WTC11 (cell line): ENCODE measurements around the gene TMEFF1. TPM values are rescaled to one million over a fixed set of nuclear protein-coding genes. Genes with fewer than 3 reads are reported as not detected.

Experiments
- ATAC-seq: fragments of 200-7000 bp; cut with Tn5 transposase; 2 replicates; pipeline ENCODE4 v1.10.0; 2021; ENCODE audit warnings: mild to moderate bottlenecking, moderate library complexity
- CTCF ChIA-PET: fragments of 300-600 bp; sonication (Branson Sonifier 250); formaldehyde crosslinking; loops from one replicate; lab custom pipeline; 2021; ENCODE audit warnings: antibody characterized with exemption; lab: Charles Lee
- POLR2A ChIA-PET: fragments of 350-600 bp; sonication (Branson Sonifier 250); formaldehyde crosslinking; loops from one replicate; lab custom pipeline; 2021; ENCODE audit warnings: antibody characterized with exemption; lab: Charles Lee
- DNase-seq: peaks from one replicate; pipeline ENCODE4 v3.0.0; 2021; ENCODE audit warnings: low spot score
- H3K27ac Mint-ChIP-seq: 2 replicates; pipeline ENCODE4 v1.8.0; 2021; ENCODE audit warnings: mixed read lengths
- H3K27me3 Mint-ChIP-seq: 2 replicates; pipeline ENCODE4 v1.8.0; 2021; ENCODE audit warnings: low read depth, mild to moderate bottlenecking, moderate library complexity, mixed read lengths
- H3K36me3 Mint-ChIP-seq: 2 replicates; pipeline ENCODE4 v1.8.0; 2021; ENCODE audit warnings: mixed read lengths
- H3K4me1 Mint-ChIP-seq: 2 replicates; pipeline ENCODE4 v1.8.0; 2022; ENCODE audit warnings: mixed read lengths
- H3K4me3 Mint-ChIP-seq: 2 replicates; pipeline ENCODE4 v1.8.0; 2021; ENCODE audit warnings: mild to moderate bottlenecking, moderate library complexity, mixed read lengths
- H3K9me3 Mint-ChIP-seq: 2 replicates; pipeline ENCODE4 v1.8.0; 2021; ENCODE audit warnings: mixed read lengths
- AFF4 ChIP-seq: sonication (generic); formaldehyde crosslinking; IDR thresholded peaks from 2 replicates; pipeline ENCODE4 v1.8.1; 2023; ENCODE audit warnings: mild to moderate bottlenecking, missing genetic modification reagents, borderline replicate concordance
- AR ChIP-seq: fragments of 250-450 bp; sonication (Bioruptor Pico); IDR thresholded peaks from 2 replicates; pipeline ENCODE4 v1.9.0; 2021; ENCODE audit warnings: mild to moderate bottlenecking
- ATF3 ChIP-seq: sonication (generic); formaldehyde crosslinking; conservative IDR thresholded peaks from 2 replicates; pipeline ENCODE4 v1.8.1; 2022; ENCODE audit warnings: mild to moderate bottlenecking, missing genetic modification reagents
- ATF6 ChIP-seq: sonication (generic); formaldehyde crosslinking; IDR thresholded peaks from 2 replicates; pipeline ENCODE4 v1.8.1; 2023; ENCODE audit warnings: mild to moderate bottlenecking, missing genetic modification reagents
- E2F1 ChIP-seq: sonication (generic); formaldehyde crosslinking; IDR thresholded peaks from 2 replicates; pipeline ENCODE4 v1.8.0; 2022; ENCODE audit warnings: mild to moderate bottlenecking, missing genetic modification reagents
- ETV6 ChIP-seq: sonication (generic); formaldehyde crosslinking; IDR thresholded peaks from 2 replicates; pipeline ENCODE4 v1.8.1; 2022; ENCODE audit warnings: mild to moderate bottlenecking, missing genetic modification reagents
- GABPB1 ChIP-seq: sonication (generic); formaldehyde crosslinking; IDR thresholded peaks from 2 replicates; pipeline ENCODE4 v1.8.1; 2023; ENCODE audit warnings: mild to moderate bottlenecking, missing genetic modification reagents
- IRF1 ChIP-seq: sonication (generic); formaldehyde crosslinking; IDR thresholded peaks from 2 replicates; pipeline ENCODE4 v1.8.0; 2023; ENCODE audit warnings: missing genetic modification reagents
- JAZF1 ChIP-seq: fragments of 250-450 bp; sonication (Bioruptor Pico); IDR thresholded peaks from 2 replicates; pipeline ENCODE4 v1.9.0; 2021; ENCODE audit warnings: moderate library complexity, mild to moderate bottlenecking, inconsistent platforms
- NFYB ChIP-seq: sonication (generic); formaldehyde crosslinking; conservative IDR thresholded peaks from 2 replicates; pipeline ENCODE4 v1.8.0; 2022; ENCODE audit warnings: low read depth, missing genetic modification reagents
- NR1H2 ChIP-seq: sonication (generic); formaldehyde crosslinking; IDR thresholded peaks from 2 replicates; pipeline ENCODE4 v1.9.0; 2021; ENCODE audit warnings: mild to moderate bottlenecking, moderate library complexity, missing genetic modification reagents
- NR2C2 ChIP-seq: sonication (generic); formaldehyde crosslinking; IDR thresholded peaks from 2 replicates; pipeline ENCODE4 v1.8.0; 2022; ENCODE audit warnings: mild to moderate bottlenecking, missing genetic modification reagents
- SMAD3 ChIP-seq: sonication (generic); formaldehyde crosslinking; IDR thresholded peaks from 2 replicates; pipeline ENCODE4 v1.8.0; 2022; ENCODE audit warnings: missing genetic modification reagents, mild to moderate bottlenecking, borderline replicate concordance
- TCF7 ChIP-seq: sonication (generic); formaldehyde crosslinking; IDR thresholded peaks from 2 replicates; pipeline ENCODE4 v1.8.0; 2022; ENCODE audit warnings: mild to moderate bottlenecking, low read depth, missing genetic modification reagents, moderate library complexity
- ZNF219 ChIP-seq: sonication (generic); formaldehyde crosslinking; IDR thresholded peaks from 2 replicates; pipeline ENCODE4 v1.8.0; 2023; ENCODE audit warnings: missing genetic modification reagents, mild to moderate bottlenecking, borderline replicate concordance
- ZNF232 ChIP-seq: sonication (generic); formaldehyde crosslinking; IDR thresholded peaks from 2 replicates; pipeline ENCODE4 v1.8.0; 2022; ENCODE audit warnings: mild to moderate bottlenecking, missing genetic modification reagents
- ZNF263 ChIP-seq: sonication (generic); formaldehyde crosslinking; IDR thresholded peaks from 2 replicates; pipeline ENCODE4 v1.8.1; 2022; ENCODE audit warnings: low read depth, mild to moderate bottlenecking, moderate library complexity, missing genetic modification reagents
- ZNF281 ChIP-seq: sonication (generic); formaldehyde crosslinking; IDR thresholded peaks from 2 replicates; pipeline ENCODE4 v1.8.0; 2023; ENCODE audit warnings: mild to moderate bottlenecking, missing genetic modification reagents
- ZNF317 ChIP-seq: sonication (generic); formaldehyde crosslinking; IDR thresholded peaks from 2 replicates; pipeline ENCODE4 v1.8.1; 2023; ENCODE audit warnings: low read depth, mild to moderate bottlenecking, moderate library complexity, missing genetic modification reagents, borderline replicate concordance
- ZNF416 ChIP-seq: fragments of 250-450 bp; sonication (Bioruptor Pico); IDR thresholded peaks from 2 replicates; pipeline ENCODE4 v1.9.0; 2021; ENCODE audit warnings: mild to moderate bottlenecking, inconsistent platforms
- ZNF423 ChIP-seq: fragments of 250-450 bp; sonication (Bioruptor Pico); IDR thresholded peaks from 2 replicates; pipeline ENCODE4 v2.1.2; 2022; ENCODE audit warnings: mild to moderate bottlenecking, moderate library complexity
- total RNA-seq: library from RNA; stranded (reverse); gene quantifications from 3 replicates; pipeline ENCODE4 v1.2.3, GENCODE V29; 2021

TMEFF1 gene
- total RNA-seq, 1 experiment from 2014 or later: 62.7 TPM

- no peak overlapping the region for H3K4me3 Mint-ChIP-seq
- H3K4me1 Mint-ChIP-seq: peaks cover 15% of the 10 kb centered on the region
- H3K36me3 Mint-ChIP-seq: 0 out of 2 replicates have a peak, but pooled peaks cover 2% of the 10 kb centered on the region
- POLR2A ChIA-PET: no interaction called here
- CTCF ChIA-PET: interaction anchor here (1.3 kb wide), 1 partner anchor 108 kb away, joined by 4 read pairs; no protein-coding TSS in a partner anchor
- no peaks in the 10 kb centered on the region for H3K9me3 Mint-ChIP-seq
- no peak for ATAC-seq
- DNase-seq: no peak
- no peak overlapping the region for H3K27ac Mint-ChIP-seq
- H3K27me3 Mint-ChIP-seq: no peaks in the 10 kb centered on the region
- no peak for TF ChIP-seq JAZF1 (CRISPR knock-in tag)
- no peak for TF ChIP-seq GABPB1
- TF ChIP-seq ZNF281 (CRISPR knock-in tag): no peak
- TF ChIP-seq TCF7 (CRISPR knock-in tag): no peak
- no peak for TF ChIP-seq ATF3 (CRISPR knock-in tag)
- TF ChIP-seq AR: no peak
- no peak for TF ChIP-seq ZNF219 (CRISPR knock-in tag)
- no peak for TF ChIP-seq NFYB (CRISPR knock-in tag)
- TF ChIP-seq IRF1 (CRISPR knock-in tag): no peak
- TF ChIP-seq ETV6 (CRISPR knock-in tag): no peak
- no peak for TF ChIP-seq ZNF416 (CRISPR knock-in tag)
- no peak for TF ChIP-seq NR1H2 (CRISPR knock-in tag)
Measured at GRCh38 chr9:100432736-100433135, 40.2 kb upstream of the TMEFF1 start.

GRCh38 chr9:100436571-100436970 lies 36.4 kb upstream of the TMEFF1 start:
- Mint-ChIP-seq H3K9me3 (no peaks in the 10 kb centered on the region), H3K27ac (no peak overlapping the region), H3K27me3 (no peaks in the 10 kb centered on the region), H3K4me1 (peaks cover under 1% of the 10 kb centered on the region), H3K4me3 (no peak overlapping the region), H3K36me3 (no peaks in the 10 kb centered on the region)
- ATAC-seq: no peak
- DNase-seq: no peak
- CTCF ChIA-PET: interaction anchor here (1.7 to 2.2 kb wide), 5 partner anchors 9 to 112 kb away, joined by 5 to 6 read pairs (median 5); partner anchors contain the start of gene TMEFF1
- POLR2A ChIA-PET: no interaction called here
- TF ChIP-seq E2F1 (CRISPR knock-in tag) (no peak), ZNF317 (CRISPR knock-in tag) (no peak), ZNF232 (no peak), ATF6 (CRISPR knock-in tag) (no peak), ZNF423 (CRISPR knock-in tag) (no peak), SMAD3 (CRISPR knock-in tag) (no peak), AFF4 (no peak), NR2C2 (CRISPR knock-in tag) (no peak), ZNF263 (CRISPR knock-in tag) (no peak)
